LHCN-M2 (cell line): ENCODE data around the gene ATG12. TPM values are rescaled to one million over a fixed set of nuclear protein-coding genes. Genes with fewer than 3 reads are reported as not detected.
A peak's percentile ranks its signal among the peaks of the same experiment; 100 is the strongest.
"Not testable (repeated sequence)": the region's sequence is repeated elsewhere in the genome, so short reads cannot be mapped to it uniquely, and the experiment has no call there.

ENCODE experiments used
- DNase-seq: peaks from one replicate; pipeline ENCODE4 v3.0.0-alpha.2; 2012; ENCODE audit warnings: low read depth
- polyA plus RNA-seq: library from polyadenylated mRNA; unstranded; fragments of >200 nt; gene quantifications from one replicate; pipeline ENCODE4 v1.2.1, GENCODE V29; 2012; ENCODE audit warnings: missing spikeins
- total RNA-seq: library from RNA; depleted of rRNA; stranded (reverse); fragments of >200 nt; gene quantifications from 2 replicates; pipeline ENCODE4 v1.2.3, GENCODE V29; 2014; rRNA removed

Gene ATG12
- 72.9 and 78.6 TPM in 2 replicates for total RNA-seq
- 45.5 TPM for polyA plus RNA-seq

GRCh38 chr5:115841382-115842088, at the start of gene ATG12, which contains the start of gene AP3S1:
TSS of gene ATG12 (minus strand) at chr5:115841565. CDS start at chr5:115841552, 13 bp downstream.
TSS of gene AP3S1 (plus strand) at chr5:115841935. CDS start at chr5:115842038, 103 bp downstream.
- peak; percentile 93 for DNase-seq

- DNase-seq, result peak; percentile 29
Observed at GRCh38 chr5:115888027-115888426, 46.7 kb upstream of the ATG12 start.

- DNase-seq, result not testable (repeated sequence)
Observed at GRCh38 chr5:115885208-115885607, 43.8 kb upstream of the ATG12 start.

GRCh38 chr5:115884704-115885103, 43.3 kb upstream of the ATG12 start:
- DNase-seq, result no peak

- DNase-seq, result not testable (repeated sequence)
Observed at GRCh38 chr5:115882434-115882833, 41.1 kb upstream of the ATG12 start.

- DNase-seq, result not testable (repeated sequence)
Observed at GRCh38 chr5:115877342-115877741, 36.0 kb upstream of the ATG12 start.

GRCh38 chr5:115875447-115875846, 34.1 kb upstream of the ATG12 start:
- DNase-seq, result peak; percentile 29

- DNase-seq, result peak; percentile 61
Observed at GRCh38 chr5:115873392-115873791, 32.0 kb upstream of the ATG12 start.

- no peak for DNase-seq
Observed at GRCh38 chr5:115872447-115872846, 31.1 kb upstream of the ATG12 start.

GRCh38 chr5:115869256-115869795, 28.0 kb upstream of the ATG12 start:
- no peak for DNase-seq

GRCh38 chr5:115859378-115859777, 18.0 kb upstream of the ATG12 start:
- DNase-seq, result no peak

- DNase-seq, result no peak
Observed at GRCh38 chr5:115858396-115858795, 17.0 kb upstream of the ATG12 start.

GRCh38 chr5:115857626-115858349, 16.4 kb upstream of the ATG12 start:
- DNase-seq, result peak; percentile 69

GRCh38 chr5:115857057-115857479, 15.7 kb upstream of the ATG12 start:
- DNase-seq, result no peak

- no peak for DNase-seq
Observed at GRCh38 chr5:115855959-115856358, 14.6 kb upstream of the ATG12 start.

GRCh38 chr5:115854139-115854538, 12.8 kb upstream of the ATG12 start:
- no peak for DNase-seq

- no peak for DNase-seq
Observed at GRCh38 chr5:115850744-115851416, 9.5 kb upstream of the ATG12 start.

GRCh38 chr5:115849258-115849798, 8.0 kb upstream of the ATG12 start:
- no peak for DNase-seq

GRCh38 chr5:115847290-115847689, 5.9 kb upstream of the ATG12 start:
- no peak for DNase-seq

- no peak for DNase-seq
Observed at GRCh38 chr5:115844321-115844817, 3.0 kb upstream of the ATG12 start.

GRCh38 chr5:115843444-115844130, 2.2 kb upstream of the ATG12 start:
- DNase-seq, result no peak
